ENCODE results near the gene LPIN1.

The LPIN1 gene

GRCh38 chr2:11753886-11754699, 7.7 kb downstream of the LPIN1 start:
- no peak for TF ChIP-seq SIN3A (IDR thresholded peaks at IDR 0.05; ENCODE audit: borderline replicate concordance, insufficient read depth, low read length)

GRCh38 chr2:11754700-11755015, 8.2 kb downstream of the LPIN1 start:
- TF ChIP-seq REST (IDR thresholded peaks at IDR 0.05; ENCODE audit: insufficient read depth in 1 of 2, low read depth in 2 of 2, low read length in 2 of 2) (no peak), FOXP2 (optimal IDR thresholded peaks at IDR 0.05; ENCODE audit: borderline replicate concordance, extremely low read depth, extremely low read length, insufficient read depth) (no peak), SIN3A (IDR thresholded peaks at IDR 0.05; ENCODE audit: borderline replicate concordance, insufficient read depth, low read length) (no peak), POLR2AphosphoS5 (IDR thresholded peaks at IDR 0.05; ENCODE audit: low read depth, low read length) (no peak), TAF1 (IDR thresholded peaks at IDR 0.05; ENCODE audit: borderline replicate concordance, insufficient read depth, low read length) (no peak)

GRCh38 chr2:11757101-11757500, 10.7 kb downstream of the LPIN1 start:
- no peak for TF ChIP-seq SIN3A (IDR thresholded peaks at IDR 0.05; ENCODE audit: borderline replicate concordance, insufficient read depth, low read length)
- TF ChIP-seq TAF1 (IDR thresholded peaks at IDR 0.05; ENCODE audit: borderline replicate concordance, insufficient read depth, low read length), result no peak
- no peak for TF ChIP-seq REST (IDR thresholded peaks at IDR 0.05; ENCODE audit: insufficient read depth in 1 of 2, low read depth in 2 of 2, low read length in 2 of 2)
- no peak for TF ChIP-seq POLR2AphosphoS5 (IDR thresholded peaks at IDR 0.05; ENCODE audit: low read depth, low read length)
- no peak for TF ChIP-seq FOXP2 (optimal IDR thresholded peaks at IDR 0.05; ENCODE audit: borderline replicate concordance, extremely low read depth, extremely low read length, insufficient read depth)

- TF ChIP-seq FOXP2 (optimal IDR thresholded peaks at IDR 0.05; ENCODE audit: borderline replicate concordance, extremely low read depth, extremely low read length, insufficient read depth), result no peak
- TF ChIP-seq POLR2AphosphoS5 (IDR thresholded peaks at IDR 0.05; ENCODE audit: low read depth, low read length), result no peak
- TF ChIP-seq REST (IDR thresholded peaks at IDR 0.05; ENCODE audit: insufficient read depth in 1 of 2, low read depth in 2 of 2, low read length in 2 of 2), result no peak
These were observed 11.8 kb downstream of the LPIN1 start for GRCh38 chr2:11758187-11758586.

GRCh38 chr2:11758647-11759046, 12.2 kb downstream of the LPIN1 start:
- no peak for TF ChIP-seq TAF1 (IDR thresholded peaks at IDR 0.05; ENCODE audit: borderline replicate concordance, insufficient read depth, low read length)

GRCh38 chr2:11761259-11761658, 14.8 kb downstream of the LPIN1 start:
- TF ChIP-seq TAF1 (IDR thresholded peaks at IDR 0.05; ENCODE audit: borderline replicate concordance, insufficient read depth, low read length) (no peak), REST (IDR thresholded peaks at IDR 0.05; ENCODE audit: insufficient read depth in 1 of 2, low read depth in 2 of 2, low read length in 2 of 2) (no peak), SIN3A (IDR thresholded peaks at IDR 0.05; ENCODE audit: borderline replicate concordance, insufficient read depth, low read length) (no peak), POLR2AphosphoS5 (IDR thresholded peaks at IDR 0.05; ENCODE audit: low read depth, low read length) (no peak), FOXP2 (optimal IDR thresholded peaks at IDR 0.05; ENCODE audit: borderline replicate concordance, extremely low read depth, extremely low read length, insufficient read depth) (no peak)
